SK-N-DZ (cell line): ENCODE results near the gene P3H4.
"Not testable (repeated sequence)": the region's sequence is repeated elsewhere in the genome, so short reads cannot be mapped to it uniquely, and the experiment has no call there.

Experiments
- DNase-seq: peaks from one replicate; pipeline ENCODE4 v3.0.0-alpha.2; 2015; ENCODE audit warnings: low spot score

The P3H4 gene

GRCh38 chr17:41794540-41794975 lies 17.2 kb downstream of the P3H4 start:
- no peak for DNase-seq

GRCh38 chr17:41793784-41794539 lies 17.8 kb downstream of the P3H4 start:
- DNase-seq: no peak

- peak; percentile 68 for DNase-seq
Measured at GRCh38 chr17:41792845-41793783, 18.6 kb downstream of the P3H4 start.

- no peak for DNase-seq
Measured at GRCh38 chr17:41787021-41787418, 24.7 kb downstream of the P3H4 start.

GRCh38 chr17:41786227-41787020 lies 25.3 kb downstream of the P3H4 start, which contains the start of gene JUP:
Gene JUP, minus strand, starts transcription at chr17:41786711. Its CDS starts 14,857 bp downstream, at chr17:41771854.
- peak; percentile 100 for DNase-seq

- no peak for DNase-seq
Measured at GRCh38 chr17:41785859-41786226, 25.9 kb downstream of the P3H4 start.

- peak; percentile 64 for DNase-seq
Measured at GRCh38 chr17:41785091-41785858, 26.5 kb downstream of the P3H4 start.

GRCh38 chr17:41784207-41784744 lies 27.5 kb downstream of the P3H4 start:
- peak; percentile 48 for DNase-seq

GRCh38 chr17:41782142-41782541 lies 29.6 kb downstream of the P3H4 start:
- no peak for DNase-seq

- peak; percentile 45 for DNase-seq
Measured at GRCh38 chr17:41781404-41782110, 30.2 kb downstream of the P3H4 start.

- DNase-seq: no peak
Measured at GRCh38 chr17:41779954-41780353, 31.8 kb downstream of the P3H4 start.

GRCh38 chr17:41777574-41778188 lies 34.1 kb downstream of the P3H4 start:
- DNase-seq: no peak

GRCh38 chr17:41777157-41777573 lies 34.6 kb downstream of the P3H4 start:
- DNase-seq: peak; percentile 60

- DNase-seq: not testable (repeated sequence)
Measured at GRCh38 chr17:41776262-41776900, 35.4 kb downstream of the P3H4 start.

- no peak for DNase-seq
Measured at GRCh38 chr17:41775394-41776226, 36.1 kb downstream of the P3H4 start.

- no peak for DNase-seq
Measured at GRCh38 chr17:41773731-41774193, 38.0 kb downstream of the P3H4 start.

GRCh38 chr17:41773190-41773588 lies 38.6 kb downstream of the P3H4 start:
- peak; percentile 43 for DNase-seq
